Astrocyte of the cerebellum (primary cell): ENCODE measurements around the gene SIRPB2.
A peak's percentile ranks its signal among the peaks of the same experiment; 100 is the strongest.
"Not testable (repeated sequence)": the region's sequence is repeated elsewhere in the genome, so short reads cannot be mapped to it uniquely, and the experiment has no call there.

Experiments used
- DNase-seq: peaks from one replicate; pipeline ENCODE4 v3.0.0-alpha.2; 2011; ENCODE audit warnings: low read depth
- H3K4me3 ChIP-seq: 2 replicates; pipeline ENCODE4 v1.5.1; 2011; ENCODE audit warnings: mild to moderate bottlenecking, low read depth, low read length, moderate library complexity
- in situ Hi-C: cut with HindIII; loops from 2 replicates; pipeline ENCODE4 v1.10.0; 2017; ENCODE audit warnings: low sequenced_read_pairs
- TF ChIP-seq, protein P1 (sequence below): IDR thresholded peaks from 2 replicates; pipeline ENCODE4 v1.5.1; 2012; ENCODE audit warnings: low read length, low read depth, moderate library complexity, mild to moderate bottlenecking; ENCODE audit errors: missing control alignments

Gene SIRPB2

DNA sequence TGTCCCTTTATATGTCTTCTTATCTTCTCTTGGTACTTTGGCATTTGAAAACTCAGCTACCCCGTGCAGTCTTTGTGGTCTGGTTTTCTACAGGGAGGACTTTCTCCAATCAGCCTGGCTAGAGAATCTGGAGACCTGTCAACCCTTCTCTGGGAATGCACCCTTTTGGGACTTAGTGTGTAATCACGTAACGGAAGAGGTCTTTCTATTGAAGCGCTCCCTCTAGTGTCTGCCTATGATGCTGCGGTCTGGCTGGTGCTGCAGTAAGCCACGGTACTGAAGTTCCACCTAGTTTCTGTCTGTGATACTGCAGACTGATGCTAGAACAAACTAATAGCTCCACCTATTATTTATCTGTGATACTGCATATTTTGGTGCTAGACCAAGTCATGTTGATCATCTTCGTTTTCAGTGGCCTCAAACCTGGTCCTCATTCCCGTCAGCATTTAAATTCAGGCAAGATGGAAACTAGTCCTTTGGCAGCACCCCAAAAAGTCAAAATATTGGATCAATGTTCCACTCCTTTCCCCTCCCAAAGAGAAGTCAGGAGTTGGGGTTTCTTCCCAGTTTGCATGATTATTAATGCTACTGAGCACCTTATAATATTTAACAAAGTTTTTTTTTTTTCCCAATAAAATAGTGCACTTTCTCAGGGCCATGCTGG lies 12.5 kb upstream of the SIRPB2 start:
- TF ChIP-seq, protein P1, sequence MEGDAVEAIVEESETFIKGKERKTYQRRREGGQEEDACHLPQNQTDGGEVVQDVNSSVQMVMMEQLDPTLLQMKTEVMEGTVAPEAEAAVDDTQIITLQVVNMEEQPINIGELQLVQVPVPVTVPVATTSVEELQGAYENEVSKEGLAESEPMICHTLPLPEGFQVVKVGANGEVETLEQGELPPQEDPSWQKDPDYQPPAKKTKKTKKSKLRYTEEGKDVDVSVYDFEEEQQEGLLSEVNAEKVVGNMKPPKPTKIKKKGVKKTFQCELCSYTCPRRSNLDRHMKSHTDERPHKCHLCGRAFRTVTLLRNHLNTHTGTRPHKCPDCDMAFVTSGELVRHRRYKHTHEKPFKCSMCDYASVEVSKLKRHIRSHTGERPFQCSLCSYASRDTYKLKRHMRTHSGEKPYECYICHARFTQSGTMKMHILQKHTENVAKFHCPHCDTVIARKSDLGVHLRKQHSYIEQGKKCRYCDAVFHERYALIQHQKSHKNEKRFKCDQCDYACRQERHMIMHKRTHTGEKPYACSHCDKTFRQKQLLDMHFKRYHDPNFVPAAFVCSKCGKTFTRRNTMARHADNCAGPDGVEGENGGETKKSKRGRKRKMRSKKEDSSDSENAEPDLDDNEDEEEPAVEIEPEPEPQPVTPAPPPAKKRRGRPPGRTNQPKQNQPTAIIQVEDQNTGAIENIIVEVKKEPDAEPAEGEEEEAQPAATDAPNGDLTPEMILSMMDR: peak; percentile 100
- in situ Hi-C loops: no loop called here
- no peak overlapping the region for H3K4me3 ChIP-seq

DNA sequence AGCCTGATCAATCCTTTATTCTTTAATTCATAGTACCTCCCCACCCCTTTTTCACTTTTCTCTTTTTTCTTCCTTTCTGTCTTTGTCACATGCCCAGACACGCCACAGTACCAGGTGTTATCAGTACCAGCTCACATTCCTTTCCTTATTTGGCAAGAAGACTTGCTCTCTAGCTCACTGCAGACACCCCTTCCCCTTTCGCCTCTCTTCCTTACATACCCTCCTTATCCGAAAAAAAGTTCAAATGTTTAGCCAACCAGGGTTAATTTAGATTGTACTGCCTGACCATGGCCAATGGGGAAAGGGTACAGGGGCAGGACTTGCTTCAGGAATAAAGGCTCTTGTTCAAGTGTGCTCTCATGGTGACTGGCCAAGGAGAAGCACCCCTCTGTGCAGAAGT lies 9.3 kb upstream of the SIRPB2 start:
- in situ Hi-C loops: no loop called here
- DNase-seq: no peak
- no peak overlapping the region for H3K4me3 ChIP-seq
- TF ChIP-seq, protein P1: no peak

More for the DNA sequence above, 12.5 kb upstream of the SIRPB2 start:
- peak; percentile 82 for DNase-seq

DNA sequence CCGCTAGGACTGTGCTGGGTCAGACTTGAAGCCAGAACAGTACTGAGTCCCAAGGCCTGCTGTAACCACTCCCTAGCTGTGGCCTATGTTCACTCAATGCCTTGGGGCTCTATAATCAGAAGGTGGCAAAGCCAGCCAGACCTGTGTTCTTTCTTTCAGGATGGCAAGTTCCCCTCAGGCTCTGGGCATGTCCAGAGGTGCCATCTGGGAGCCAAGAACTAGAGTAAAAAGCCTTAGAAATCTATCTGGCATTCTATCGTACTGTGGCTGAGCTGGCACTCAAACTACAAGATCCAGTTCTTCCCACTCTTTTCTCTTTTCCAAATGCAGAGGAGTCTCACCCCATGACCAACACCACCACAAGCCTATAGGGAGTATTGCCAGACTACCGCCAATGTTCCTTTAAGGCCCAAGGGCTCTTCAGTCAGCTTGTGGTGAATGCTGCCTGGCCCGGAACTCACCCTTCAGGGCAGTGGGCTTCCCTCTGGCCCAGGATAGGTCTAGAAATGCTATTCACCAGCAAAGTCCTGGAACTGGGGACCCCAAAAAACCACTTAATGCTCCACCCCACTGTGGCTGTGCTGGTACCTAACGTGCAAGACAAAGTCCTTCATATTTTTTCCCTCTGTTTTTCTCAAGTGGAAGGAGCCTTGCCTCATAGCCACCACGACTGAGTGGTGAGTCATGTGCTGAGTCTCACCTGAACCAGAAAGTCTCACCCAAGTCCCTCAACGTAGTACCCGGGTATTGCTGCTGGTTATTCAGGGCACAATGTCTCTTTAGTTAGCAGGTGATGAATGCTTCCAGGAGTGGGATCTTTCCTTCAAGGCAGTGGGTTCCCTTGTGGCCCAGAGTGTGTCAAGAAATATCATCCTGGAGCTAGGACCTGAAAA lies 8.6 kb upstream of the SIRPB2 start:
- DNase-seq: no peak
- TF ChIP-seq, protein P1: no peak
- no peak overlapping the region for H3K4me3 ChIP-seq
- in situ Hi-C loops: no loop called here

DNA sequence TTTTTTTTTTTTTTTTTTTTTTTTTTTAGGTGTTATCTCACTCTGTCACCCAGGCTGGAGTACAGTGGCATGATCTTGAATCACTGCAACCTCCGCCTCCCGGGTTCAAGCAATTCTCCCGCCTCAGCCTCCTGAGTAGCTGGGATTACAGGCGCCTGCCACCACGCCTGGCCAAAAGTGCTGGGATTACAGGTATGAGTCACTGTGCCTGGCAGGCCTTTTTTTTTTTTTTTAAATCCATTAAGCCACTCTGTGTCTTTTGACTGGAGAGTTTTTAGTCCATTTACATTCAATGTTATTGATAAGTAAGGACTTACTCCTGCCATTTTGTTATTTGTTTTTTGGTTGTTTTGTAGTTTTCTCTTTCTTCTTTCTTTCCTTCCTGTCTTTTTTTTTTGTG lies 6.2 kb upstream of the SIRPB2 start:
- DNase-seq, in situ Hi-C loops, H3K4me3 ChIP-seq: not testable (repeated sequence)

DNA sequence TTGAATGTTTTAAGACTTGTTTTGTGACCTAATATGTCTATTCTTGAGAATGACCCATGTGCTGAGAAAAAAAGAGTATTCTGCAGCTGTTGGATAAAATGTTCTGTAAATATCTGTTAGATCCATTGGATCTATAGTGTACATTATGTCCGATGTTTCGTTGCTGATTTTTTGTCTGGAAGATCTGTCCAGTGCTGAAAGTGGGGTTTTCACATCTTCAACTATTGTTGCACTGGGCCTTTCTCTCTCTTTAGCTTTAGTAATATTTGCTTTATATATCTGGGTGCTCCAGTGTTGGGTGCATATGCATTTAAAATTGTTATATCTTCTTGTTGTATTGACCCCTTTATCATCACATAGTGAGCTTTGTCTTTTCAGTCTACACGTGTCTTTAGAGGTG lies 5.7 kb upstream of the SIRPB2 start:
- no peak for DNase-seq
- H3K4me3 ChIP-seq: no peak overlapping the region
- TF ChIP-seq, protein P1: no peak
- in situ Hi-C loops: no loop called here

DNA sequence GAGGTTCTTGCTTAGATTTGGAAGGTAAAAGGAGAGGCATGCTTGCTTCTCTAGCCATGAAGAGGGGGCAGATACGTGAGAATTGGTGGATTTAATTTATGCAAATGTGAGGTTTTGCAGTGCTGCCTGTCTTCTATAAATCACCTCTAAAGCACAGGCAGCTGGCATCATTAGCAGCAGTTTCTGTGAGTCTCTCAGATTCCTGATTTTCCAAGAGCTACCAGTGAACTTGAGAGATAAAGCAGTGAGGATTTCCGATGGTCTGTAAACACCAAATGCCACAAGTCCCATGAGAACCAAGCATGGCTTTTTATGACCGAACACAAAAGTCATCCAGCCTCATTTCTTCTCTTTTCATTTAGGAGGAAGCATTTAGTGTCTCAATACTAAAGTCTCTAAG lies 3.2 kb upstream of the SIRPB2 start:
- no peak for DNase-seq
- in situ Hi-C loops: no loop called here
- H3K4me3 ChIP-seq: no peak overlapping the region
- TF ChIP-seq, protein P1: no peak

DNA sequence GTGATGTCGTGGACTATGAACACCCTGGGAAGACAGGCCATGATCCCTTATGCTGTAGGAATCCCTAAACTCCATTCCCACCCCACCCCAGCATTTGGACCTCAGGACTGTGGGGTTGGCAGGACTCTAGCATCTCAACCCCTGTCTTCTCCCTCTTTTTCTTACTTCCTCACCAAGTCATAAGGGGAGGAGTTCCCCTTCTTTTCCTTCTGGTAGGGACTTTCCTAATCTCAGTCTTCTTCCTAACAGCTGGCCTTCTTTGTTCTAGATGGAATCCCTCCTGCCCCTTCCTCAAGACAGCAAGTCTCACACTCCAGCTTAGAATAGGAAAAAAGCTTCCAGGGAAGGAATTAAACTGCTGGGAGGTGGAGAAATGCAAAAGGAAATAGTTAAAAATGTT lies 2.3 kb upstream of the SIRPB2 start:
- DNase-seq: no peak
- in situ Hi-C loops: no loop called here
- no peak overlapping the region for H3K4me3 ChIP-seq
- TF ChIP-seq, protein P1: no peak
